HG02763 (cell line): ENCODE data around the gene IRF2.
"Not testable (repeated sequence)": the region's sequence is repeated elsewhere in the genome, so short reads cannot be mapped to it uniquely, and the experiment has no call there.

Experiments used
- ATAC-seq: cut with Tn5 transposase; IDR thresholded peaks from one replicate; pipeline ENCODE4 v1.9.1; 2021; ENCODE audit warnings: mild to moderate bottlenecking, moderate library complexity; ENCODE audit not compliant: unreplicated experiment

The IRF2 gene

DNA sequence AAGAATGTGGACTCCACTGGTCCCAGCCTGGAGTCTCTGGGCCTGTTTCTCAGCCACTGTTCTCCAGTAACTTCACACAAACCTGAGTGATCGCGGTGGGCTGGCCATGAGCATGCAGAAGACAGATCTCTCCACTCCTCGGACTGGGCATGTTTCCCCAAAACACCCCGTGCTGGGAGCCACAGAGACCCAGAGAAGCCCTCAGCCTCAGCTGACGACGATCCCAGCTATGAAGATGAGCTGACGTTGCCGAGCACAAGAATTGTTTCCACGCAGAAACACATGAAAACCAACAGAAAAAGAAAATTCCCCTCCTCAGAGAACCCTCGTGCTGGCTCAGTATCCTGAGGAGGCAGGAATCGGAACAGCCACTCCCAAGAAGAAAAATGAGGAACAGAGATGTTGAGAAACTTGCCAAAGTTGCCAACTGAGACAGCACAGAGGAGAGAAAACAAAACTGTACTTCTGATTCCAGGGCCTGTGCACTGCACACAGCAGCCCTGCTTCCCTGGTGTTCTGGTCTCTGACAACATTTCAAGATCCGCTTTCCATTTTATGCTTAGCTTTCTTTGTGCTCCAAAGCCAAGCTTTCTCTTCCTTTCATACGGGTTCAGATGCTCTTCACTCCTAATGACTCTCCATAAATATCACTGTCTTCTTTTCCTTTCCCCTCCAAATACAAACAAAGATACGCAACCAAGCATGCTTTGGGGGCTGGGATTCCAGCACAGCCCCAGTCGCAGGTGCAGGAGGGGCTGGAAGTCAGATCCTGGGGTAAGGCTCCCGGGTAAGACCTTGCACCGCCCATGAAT is 81.4 kb downstream of the IRF2 start:
- no peak for ATAC-seq

DNA sequence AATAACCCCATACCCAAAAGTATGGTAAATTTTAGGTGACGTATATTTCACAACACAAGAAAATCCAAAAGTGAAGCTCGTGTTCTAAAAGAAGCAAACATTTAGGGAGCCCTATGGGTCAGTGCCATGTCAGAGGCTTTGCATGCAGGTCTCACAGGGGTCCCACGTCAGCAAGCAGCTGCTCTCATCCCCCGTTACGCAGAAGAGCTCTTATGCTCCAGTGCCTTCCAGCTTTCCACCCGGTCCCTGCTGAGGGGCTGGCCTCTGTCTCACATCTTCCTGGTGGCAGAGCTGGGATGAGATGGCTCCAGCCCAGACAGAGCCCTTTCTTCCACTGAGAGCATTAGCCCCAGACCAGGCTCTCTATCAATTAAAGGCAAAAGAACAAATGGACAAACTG is 82.0 kb downstream of the IRF2 start:
- ATAC-seq, result no peak

DNA sequence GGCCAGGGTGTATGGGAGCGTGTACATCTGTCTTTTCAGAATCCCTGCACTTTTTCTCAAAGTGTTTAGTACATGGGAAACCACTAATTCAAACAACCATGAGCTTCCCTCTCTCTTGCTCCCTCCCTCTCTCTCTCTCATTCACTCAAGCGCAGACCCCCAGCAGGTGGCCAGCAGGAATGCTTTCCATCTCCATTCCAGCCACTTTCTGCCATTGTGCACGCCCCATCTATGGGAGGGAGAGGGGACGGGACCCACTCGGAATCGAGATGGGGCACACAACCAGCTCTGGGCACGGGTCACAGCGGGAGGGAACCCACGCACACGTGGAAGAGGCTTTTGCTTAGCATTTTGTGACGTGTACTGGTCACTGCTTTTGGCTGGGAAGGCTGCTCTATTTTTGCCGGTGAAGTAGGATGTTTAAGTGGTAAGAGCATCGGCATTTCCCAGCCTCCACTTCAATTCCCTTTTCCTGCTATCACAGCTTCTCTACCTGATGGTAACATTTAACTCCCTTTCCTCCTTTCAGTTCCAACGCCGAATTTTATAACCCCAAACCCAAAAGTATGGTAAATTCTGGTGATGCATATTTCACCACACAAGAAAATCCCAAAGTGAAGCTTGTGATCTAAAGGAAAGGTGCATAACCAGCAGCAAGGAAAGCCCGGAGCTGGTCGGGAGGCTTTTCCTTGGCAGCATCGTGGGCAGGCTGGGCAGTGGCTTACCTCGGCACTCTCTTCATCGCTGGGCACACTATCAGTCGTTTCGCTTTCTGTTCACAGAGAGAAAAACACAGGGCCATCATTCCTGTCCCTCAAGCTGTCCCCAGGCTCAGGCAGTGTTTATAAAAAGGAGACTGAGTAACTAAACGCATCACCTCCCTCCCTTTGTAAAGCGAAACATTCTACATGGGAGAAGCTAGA is 84.1 kb downstream of the IRF2 start:
- no peak for ATAC-seq

DNA sequence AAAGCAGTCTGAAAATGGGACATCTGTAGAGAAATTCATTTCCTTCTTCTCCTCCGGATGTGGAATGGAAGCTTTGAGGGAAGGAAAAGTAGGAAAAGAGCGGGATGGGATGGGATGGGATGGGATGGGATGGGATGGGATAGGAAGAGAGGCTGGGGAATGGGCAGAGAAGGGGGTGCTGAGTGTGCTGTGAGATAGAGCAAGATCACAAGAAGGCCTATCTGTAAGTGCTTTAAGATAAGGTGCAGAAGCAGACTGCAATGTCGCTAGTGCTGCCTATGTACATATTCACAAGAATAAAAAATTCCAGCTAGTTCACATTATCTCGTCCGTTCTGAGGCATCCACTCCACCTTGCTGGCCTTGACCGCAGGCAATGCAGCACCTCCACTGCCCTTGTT is 86.2 kb downstream of the IRF2 start:
- no peak for ATAC-seq

DNA sequence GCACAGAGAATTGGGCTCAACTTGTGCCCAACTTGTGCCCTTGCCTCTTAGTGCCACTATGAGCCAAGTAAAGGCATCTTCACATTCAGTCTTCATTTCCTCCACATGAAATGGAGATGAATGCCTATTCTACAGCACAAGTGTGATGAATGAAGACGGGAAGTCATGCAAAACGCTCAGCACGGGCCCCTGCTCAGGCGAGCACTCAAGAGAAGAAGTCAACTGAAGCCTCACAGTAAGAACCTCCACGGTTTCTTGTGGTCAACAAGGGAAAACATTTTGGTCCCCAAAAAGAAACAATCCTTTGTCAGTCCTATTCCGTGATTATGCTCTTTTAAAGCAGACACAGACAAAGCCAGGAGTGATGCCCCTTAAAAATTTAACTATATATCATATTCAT is 87.0 kb downstream of the IRF2 start:
- ATAC-seq, result no peak

DNA sequence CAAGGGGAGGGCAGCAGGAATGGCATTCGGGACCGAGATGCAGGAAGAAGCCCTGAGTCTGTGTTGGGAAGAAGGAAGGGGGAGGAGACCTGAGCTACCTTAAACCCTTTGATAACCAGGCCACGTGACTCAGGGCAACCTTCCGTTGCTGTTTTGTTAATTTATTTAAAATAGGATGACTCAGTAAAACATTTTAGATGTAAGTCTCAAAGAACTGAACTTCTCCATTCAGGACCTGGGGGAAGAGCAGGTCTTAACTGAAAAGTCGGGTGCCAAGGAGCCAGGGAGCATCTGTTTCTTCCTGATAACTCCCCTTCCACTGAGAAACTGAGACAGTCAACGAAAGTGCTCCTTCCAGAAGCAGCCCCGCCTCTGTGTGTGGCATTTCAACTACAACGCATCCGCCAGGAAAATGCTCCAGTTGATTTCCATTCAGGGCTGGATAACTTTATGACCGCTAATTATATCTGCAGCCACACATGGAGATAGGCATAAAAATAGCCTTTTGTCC is 88.0 kb downstream of the IRF2 start:
- ATAC-seq, result no peak

DNA sequence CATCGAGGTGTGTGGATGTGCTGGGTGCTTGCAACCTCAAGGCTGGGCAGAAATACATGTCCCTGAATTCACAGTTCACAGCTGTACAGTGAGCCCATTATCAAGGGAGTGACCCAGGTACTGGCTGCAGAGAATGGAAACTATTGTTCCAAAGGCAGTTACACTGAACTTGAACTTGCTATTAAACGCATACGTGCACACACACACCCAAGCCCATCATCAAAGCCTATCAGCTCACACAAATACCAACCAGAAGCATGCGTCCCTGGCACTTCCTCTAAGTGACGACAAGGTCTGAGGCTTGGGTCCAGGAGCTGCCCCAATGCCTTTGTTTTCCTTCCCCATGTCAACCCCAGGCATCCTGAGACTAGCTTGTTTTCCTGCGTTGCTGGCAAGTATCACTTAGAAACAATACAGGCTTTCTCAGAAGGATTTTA is 88.6 kb downstream of the IRF2 start:
- ATAC-seq, result no peak

DNA sequence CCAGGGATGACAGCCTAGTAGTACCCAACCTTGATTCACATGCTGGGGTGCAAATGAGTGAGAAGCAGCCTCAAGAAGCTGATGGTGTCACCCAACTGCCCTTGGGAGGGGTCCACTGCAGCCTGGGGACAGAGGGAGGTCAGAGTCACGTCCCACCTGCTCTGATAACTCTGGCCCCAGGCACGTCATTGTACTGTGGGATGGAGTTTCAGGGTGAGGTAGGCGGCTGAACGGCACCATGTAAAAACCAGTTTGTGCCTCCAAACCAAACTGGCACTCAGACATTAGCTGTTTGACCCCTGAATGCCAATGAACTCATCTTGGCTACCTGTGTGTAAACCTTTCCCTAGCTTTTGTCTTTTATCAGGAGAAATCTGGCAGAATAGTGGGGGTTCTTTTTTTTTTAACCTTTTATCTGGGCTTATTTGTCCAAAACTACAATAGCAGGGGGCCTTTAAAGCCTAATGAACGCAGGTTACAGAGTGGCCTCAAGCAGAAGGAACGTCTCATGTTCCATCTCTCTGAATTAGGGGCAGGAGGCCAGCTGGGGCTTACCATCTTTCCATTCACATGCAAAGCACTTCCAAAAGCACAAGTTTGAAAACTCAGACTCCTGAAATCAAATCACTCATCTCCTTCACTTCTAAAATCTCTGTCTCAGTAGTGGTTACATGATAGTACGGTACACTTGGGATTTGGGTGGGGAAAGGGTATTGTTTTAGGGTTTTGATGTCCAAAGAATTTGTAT is 89.4 kb downstream of the IRF2 start:
- peak; percentile 23 for ATAC-seq

DNA sequence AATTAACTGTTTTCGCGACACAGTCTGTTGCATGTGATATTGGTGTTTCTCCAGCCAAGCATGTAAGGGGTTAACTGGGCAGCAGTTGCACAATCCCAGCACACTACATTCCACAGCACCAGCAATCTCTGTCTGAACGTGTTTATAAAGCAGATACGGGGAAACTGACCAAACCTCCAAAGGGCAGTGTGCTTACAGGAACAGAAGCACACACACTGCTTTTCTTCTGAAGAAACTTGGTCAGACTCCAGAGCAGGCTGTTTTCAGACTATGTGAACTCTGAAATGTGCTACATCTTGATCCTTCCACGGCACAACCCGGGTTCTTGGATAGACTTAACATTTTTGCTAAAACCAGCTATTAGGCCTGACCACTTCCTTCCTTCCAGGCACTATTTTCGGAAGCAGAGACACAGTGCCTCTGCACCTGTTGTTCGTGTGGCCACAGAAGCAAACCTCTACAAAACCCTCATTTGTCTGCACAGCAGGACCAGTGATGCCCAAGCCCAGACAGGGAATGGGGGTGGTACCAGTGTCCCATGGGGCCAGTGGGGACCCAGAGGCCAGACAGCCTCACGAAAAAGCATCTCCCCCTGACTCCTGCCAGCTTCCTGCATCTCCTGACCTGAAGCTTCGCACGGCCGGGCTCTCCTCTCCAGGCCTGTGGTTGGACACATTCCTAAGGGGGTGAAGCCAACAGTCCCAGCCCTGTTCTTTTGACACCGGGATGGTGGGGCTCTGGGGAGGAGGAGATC is 90.1 kb downstream of the IRF2 start:
- ATAC-seq, result peak; percentile 74

DNA sequence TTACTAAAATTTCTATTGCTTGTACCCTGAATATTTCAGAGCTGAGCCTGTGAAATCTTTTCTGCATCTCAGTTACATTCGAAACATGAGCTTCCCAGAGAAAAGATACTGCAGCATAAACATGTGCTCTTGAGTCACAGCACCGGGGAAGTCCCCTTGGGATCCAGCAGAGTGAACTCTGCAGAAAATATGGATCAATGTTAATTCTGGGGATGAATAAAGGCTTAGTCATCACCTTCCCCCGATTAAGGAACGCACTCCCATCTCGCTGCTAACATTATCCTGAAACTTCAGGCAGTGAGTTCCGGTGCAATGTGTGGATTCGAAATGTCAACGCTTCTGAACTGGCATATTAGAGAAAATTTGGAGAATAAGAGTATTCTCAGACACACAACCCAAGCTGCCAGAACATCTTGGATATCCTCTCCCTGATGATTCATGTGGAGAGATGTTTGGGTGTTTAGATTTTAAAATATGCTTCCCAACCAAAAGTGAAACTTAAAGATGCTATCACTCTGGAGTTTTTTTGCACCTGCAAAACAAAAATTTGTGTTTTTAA is 90.8 kb downstream of the IRF2 start:
- ATAC-seq, result no peak

DNA sequence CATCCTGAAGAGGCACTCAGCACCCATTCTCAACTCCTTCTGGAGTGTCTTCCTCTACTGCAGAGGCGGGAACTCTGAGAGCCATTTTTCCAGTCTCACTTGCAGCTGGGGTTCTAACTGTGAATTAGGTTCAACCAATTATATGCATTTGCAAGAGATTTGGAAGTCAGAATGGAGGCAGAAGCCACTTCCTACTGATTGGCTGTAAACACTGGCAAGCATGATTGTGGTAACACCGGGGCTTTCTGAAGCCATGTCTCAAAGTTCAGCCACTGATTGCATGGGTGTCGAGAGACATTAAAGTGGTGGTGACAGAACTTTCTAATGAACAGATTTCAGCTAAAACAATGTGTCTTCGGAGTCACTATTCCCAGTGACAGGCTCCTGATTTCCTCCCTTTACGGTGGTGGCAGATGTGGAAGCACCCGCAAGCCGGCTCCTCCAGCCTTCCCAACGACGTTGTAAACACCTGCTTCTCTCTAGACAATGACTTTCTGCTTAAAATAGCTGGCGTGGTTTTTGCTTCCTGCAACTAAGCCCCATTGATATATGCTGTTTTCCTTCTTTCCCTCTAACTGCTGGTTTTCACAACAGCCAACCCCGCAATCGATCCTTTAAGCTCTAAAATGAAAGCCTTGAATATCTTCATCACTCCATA is 92.0 kb downstream of the IRF2 start:
- no peak for ATAC-seq

DNA sequence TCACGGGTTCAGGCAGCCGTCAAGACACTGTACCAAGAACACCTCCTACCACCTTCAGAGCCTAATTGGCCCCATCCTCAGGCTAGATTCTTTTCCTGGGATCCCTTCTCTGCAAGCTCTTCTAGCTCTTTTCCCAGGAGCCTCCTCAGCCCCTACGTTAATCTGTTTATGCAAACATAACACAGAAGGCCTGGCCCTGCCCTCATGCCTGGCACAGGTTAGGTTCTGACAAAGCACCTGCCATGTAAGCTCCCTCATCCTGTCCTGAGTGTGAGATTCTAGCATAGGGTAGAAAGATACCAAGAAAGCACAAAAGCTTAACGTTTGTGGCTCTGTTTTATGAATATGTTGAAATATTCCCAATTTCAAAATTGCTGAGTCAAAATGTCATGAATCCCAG is 93.6 kb downstream of the IRF2 start:
- ATAC-seq, result no peak

DNA sequence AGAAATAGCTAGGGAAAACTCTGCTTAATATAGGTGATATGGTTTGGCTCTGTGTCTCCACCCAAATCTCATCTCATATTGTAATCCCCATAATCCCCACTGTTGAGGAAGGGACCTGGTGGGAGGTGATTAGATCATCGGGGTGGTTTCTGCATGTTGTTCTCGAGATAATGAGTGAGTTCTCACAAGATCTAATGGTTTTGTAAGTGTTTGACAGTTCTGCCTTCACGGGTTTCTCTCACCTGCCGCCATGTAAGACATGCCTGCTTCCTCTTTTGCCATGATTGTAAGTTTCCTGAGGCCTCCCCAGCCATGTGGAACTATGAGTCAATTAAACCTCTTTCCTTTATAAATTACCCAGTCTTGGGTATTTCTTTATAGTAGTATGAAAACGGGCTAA is 94.1 kb downstream of the IRF2 start:
- not testable (repeated sequence) for ATAC-seq

DNA sequence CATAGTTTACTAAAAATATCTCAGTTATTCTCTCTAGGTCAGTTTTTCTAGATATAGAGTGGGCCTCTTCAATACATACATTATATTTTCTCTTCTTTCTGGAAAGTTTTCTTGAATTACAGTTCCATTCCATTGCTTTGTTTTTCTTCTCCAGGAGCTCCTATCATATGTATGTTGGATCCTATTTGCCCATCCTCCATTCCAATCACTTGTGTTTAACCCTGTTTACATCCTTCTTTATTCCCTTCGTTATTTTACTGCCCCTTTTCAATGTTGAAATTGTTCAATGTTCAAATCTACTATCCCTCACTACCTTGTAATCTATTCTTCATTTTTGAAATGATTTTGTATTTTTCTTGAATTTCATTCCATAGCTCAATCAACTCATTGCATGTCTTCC is 97.4 kb downstream of the IRF2 start:
- ATAC-seq, result no peak

DNA sequence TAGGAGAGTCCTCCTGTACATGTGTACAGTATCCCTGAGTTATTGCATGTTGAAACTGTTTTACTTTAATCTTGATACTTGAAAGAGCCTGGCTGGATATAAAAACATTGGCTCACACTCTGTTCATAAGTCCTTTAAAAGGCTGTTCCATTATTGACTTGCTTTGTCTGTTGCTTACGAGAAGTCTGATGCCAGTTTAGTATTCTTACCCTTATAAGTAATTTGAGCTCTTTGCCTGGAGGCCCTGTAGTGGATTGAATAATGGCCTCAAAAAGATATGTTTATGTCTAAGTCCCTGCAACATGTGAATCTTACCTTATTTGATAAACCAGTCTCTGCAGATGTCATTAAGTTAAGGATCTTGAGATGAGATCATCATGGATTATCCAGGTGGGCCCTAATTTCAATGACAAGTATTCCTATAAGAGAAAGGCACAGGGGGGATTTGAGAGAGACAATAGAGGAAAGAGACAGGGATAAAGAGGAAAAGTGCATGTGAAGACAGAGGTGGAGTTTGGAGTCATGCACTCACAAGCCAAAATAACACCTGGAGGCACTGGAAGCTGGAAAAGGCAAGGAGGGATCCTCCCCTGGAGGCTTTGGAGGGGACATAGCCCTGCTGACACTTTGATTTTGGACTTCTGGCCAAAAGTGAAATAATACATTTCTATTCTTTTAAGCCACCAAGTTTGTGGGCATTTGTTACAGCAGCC is 98.1 kb downstream of the IRF2 start:
- no peak for ATAC-seq

DNA sequence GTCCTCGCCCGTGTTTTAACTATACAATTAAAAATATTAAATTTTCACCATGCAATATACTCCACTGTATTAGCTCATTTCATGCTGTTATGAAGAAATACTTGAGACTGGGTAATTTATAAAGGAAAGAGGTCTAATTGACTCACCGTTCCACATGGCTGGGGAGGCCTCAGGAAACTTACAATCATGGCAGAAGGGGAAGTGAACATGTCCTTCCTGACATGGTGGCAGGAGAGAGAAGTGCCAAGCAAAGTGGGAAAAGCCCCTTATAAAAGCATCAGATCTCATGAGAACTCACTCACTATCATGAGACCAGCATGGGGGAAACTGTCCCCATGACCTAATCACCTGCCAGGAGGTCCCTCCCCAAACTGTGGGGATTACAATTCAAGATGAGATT is 98.7 kb downstream of the IRF2 start:
- ATAC-seq, result not testable (repeated sequence)

DNA sequence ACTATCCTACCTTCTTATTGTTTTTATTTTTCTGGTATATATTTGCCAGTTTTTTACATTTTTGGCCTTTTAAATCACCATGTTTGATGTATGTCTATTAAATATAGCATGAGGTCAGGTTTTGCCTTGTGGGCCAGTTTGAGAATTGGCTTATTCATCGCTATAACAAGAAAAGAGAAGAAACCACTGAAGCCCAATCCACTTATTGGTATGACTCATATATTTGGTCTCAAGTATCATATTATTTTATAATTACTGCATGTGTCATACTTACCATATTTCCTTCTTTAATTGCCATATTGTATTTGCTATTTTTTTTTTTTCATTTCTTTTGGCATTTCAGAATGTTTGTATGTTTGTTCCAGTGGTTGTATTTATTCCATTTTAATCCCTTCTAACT is 99.3 kb downstream of the IRF2 start:
- ATAC-seq, result no peak

DNA sequence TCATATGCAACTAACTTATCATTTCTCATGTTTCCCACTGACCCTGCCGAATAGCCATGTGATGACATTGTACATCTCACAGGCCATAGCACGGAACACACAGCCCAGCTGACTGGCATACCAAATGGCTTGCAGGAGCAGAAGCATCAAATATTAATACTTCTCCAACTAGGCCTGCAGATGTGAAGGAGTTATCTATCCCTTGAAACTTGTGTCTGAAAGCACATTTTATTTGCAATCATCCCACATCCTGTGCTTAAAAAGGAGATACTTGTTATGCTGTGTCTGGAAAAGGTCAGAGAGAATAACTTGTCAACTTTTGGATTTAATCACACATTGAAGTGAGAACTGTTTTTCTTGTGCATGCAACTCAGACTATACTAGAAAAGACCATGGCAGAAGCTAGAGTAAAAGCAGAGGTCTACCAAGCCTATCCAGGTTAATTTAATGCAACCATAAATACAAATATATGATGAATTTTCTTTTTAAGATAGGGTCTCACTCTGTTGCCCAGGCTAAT is 100.4 kb downstream of the IRF2 start:
- no peak for ATAC-seq

DNA sequence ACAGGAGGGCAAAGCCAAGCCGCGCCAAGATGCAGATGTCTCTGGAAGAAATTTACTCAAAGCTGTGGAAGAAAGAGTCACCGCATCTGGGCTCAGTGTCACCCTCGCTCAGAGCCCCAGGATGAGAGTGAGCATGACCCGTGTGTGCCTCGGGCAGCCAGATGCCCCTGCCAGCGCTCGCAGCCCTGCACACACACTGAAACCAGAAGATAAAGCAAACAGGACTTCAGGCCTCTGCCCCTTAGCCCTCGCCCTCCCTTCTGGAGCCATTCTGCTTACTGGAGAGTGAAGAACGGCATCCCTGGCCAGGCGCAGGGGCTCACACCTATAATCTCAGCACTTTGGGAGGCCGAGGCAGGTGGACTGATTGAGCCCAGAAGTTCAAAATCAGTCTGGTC is 103.0 kb downstream of the IRF2 start:
- ATAC-seq, result no peak
